Keratinocyte (primary cell): Measurements from ENCODE around the gene YTHDF1. TPM values are rescaled to one million over a fixed set of nuclear protein-coding genes. Genes with fewer than 3 reads are reported as not detected.

Source experiments
- DNase-seq: peaks from one replicate; pipeline ENCODE4 v3.0.0-alpha.2; 2011; ENCODE audit warnings: low read depth, missing footprints, low spot score
- FAIRE-seq: peaks from 2 replicates; lab custom pipeline; 2011; peaks lifted over from hg19 to GRCh38; lab: Jason Lieb, UNC
- H2AFZ ChIP-seq: 2 replicates; pipeline ENCODE4 v1.6.0; 2012; ENCODE audit warnings: low read length, control low read depth, inconsistent platforms; ENCODE audit not compliant: control insufficient read depth
- H3K27ac ChIP-seq: 2 replicates; pipeline ENCODE4 v1.5.1; 2011; ENCODE audit warnings: low read length; ENCODE audit not compliant: control insufficient read depth, insufficient read depth
- H3K27me3 ChIP-seq: 3 replicates; pipeline ENCODE4 v1.6.0; 2011; ENCODE audit warnings: low read length; ENCODE audit not compliant: control insufficient read depth, insufficient read depth; ENCODE audit errors: extremely low read depth
- H3K36me3 ChIP-seq, 2 experiments: 2 replicates in 1 of 2; 3 replicates in 1 of 2; pipeline ENCODE4 v1.5.1; 2011; ENCODE audit warnings: low read length in 2 of 2, mild to moderate bottlenecking in 1 of 2; ENCODE audit not compliant: control insufficient read depth in 2 of 2, insufficient read depth in 2 of 2; ENCODE audit errors: extremely low read depth in 1 of 2
- H3K4me1 ChIP-seq: 3 replicates; pipeline ENCODE4 v1.5.1; 2011; ENCODE audit warnings: low read length; ENCODE audit not compliant: control insufficient read depth, insufficient read depth; ENCODE audit errors: extremely low read depth
- H3K4me2 ChIP-seq: 3 replicates; pipeline ENCODE4 v1.6.0; 2011; ENCODE audit warnings: low read depth, low read length; ENCODE audit not compliant: control insufficient read depth, insufficient read depth; ENCODE audit errors: extremely low read depth
- H3K4me3 ChIP-seq, 3 experiments: fragments of 200-600 bp in 1 of 3; sonication (generic) in 1 of 3; 2 replicates in 2 of 3; 3 replicates in 1 of 3; pipeline ENCODE4 v1.5.1; 2011 to 2016; ENCODE audit warnings: low read length in 3 of 3, mild to moderate bottlenecking in 3 of 3, control low read depth in 2 of 3, inconsistent platforms in 1 of 3, low read depth in 1 of 3, mixed read lengths in 1 of 3, mixed run types in 1 of 3, moderate library complexity in 1 of 3; ENCODE audit not compliant: control insufficient read depth in 2 of 3, insufficient read depth in 2 of 3; ENCODE audit errors: extremely low read depth in 1 of 3
- H3K79me2 ChIP-seq: 2 replicates; pipeline ENCODE4 v1.6.0; 2012; ENCODE audit warnings: low read length; ENCODE audit not compliant: control insufficient read depth, insufficient read depth
- H3K9ac ChIP-seq: 3 replicates; pipeline ENCODE4 v1.6.0; 2011; ENCODE audit warnings: low read length; ENCODE audit not compliant: control insufficient read depth, insufficient read depth; ENCODE audit errors: extremely low read depth
- H3K9me1 ChIP-seq: 3 replicates; pipeline ENCODE4 v1.6.0; 2011; ENCODE audit warnings: low read length; ENCODE audit not compliant: control insufficient read depth, insufficient read depth; ENCODE audit errors: extremely low read depth
- H3K9me3 ChIP-seq: 2 replicates; pipeline ENCODE4 v1.5.1; 2012; ENCODE audit warnings: low read depth, low read length; ENCODE audit not compliant: control insufficient read depth
- H4K20me1 ChIP-seq: 3 replicates; pipeline ENCODE4 v1.6.0; 2011; ENCODE audit warnings: low read length; ENCODE audit not compliant: control insufficient read depth, insufficient read depth; ENCODE audit errors: extremely low read depth
- EZH2 ChIP-seq: IDR thresholded peaks from one replicate; pipeline ENCODE4 v1.6.1; 2012; ENCODE audit warnings: inconsistent platforms, mild to moderate bottlenecking, low read length, moderate library complexity
- dilution Hi-C: fragments of 300-500 bp; cut with MboI; formaldehyde crosslinking; loops from one replicate; pipeline ENCODE4 v1.7.0; 2020; ENCODE audit warnings: low sequenced_read_pairs; ENCODE audit not compliant: extremely low pct_ligation_motif_present
- polyA plus RNA-seq, 5 experiments: library from polyadenylated mRNA; depleted of rRNA in 3 of 5; stranded (reverse) in 3 of 5; stranded (forward) in 1 of 5; unstranded in 1 of 5; fragments of >200 nt; gene quantifications; 1 replicate in 1 of 5; 2 replicates in 3 of 5; 3 replicates in 1 of 5; pipeline versions ENCODE4 v1.2.1 to v1.2.3, GENCODE V29; 2011 to 2012; ENCODE audit warnings: missing spikeins in 2 of 5, low read depth in 1 of 5, low replicate concordance in 1 of 5
- TF ChIP-seq, protein P1 (sequence below), 3 experiments: IDR thresholded peaks in 1 of 3; conservative IDR thresholded peaks in 1 of 3; optimal IDR thresholded peaks in 1 of 3; 2 replicates in 2 of 3; 3 replicates in 1 of 3; pipeline versions ENCODE3 to v1.5.1; 2011; ENCODE audit warnings: low read length in 3 of 3, mild to moderate bottlenecking in 3 of 3, moderate library complexity in 2 of 3, control low read depth in 1 of 3, inconsistent platforms in 1 of 3; ENCODE audit not compliant: insufficient read depth in 2 of 3; ENCODE audit errors: extremely low read depth in 1 of 3

The YTHDF1 gene
- polyA plus RNA-seq, 1 donor (not counting 4 experiments of a cell fraction or from before 2014, with no cell fraction given): 26.4 TPM

DNA sequence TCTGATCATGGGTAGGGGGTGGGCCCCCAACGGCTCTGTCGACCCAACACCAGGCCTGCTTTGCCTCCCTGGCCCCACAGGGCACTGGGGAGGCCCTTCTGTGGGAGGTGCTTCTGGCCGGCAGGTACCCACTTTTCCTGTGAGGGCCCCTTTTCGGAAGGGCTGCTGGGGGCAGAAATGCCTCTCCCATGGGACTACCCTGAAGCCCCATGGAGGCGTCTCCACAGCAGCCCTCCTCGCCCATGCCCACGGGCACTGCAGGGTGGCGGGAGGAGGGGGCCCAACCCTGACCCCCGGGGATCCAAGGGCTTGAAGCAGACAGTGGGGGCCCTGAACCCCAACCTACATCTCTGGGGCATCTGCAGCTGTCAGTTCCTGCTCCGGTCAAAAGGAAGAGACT is 22.1 kb upstream of the YTHDF1 start:
- H4K20me1 ChIP-seq: no peaks in the 10 kb centered on the region
- no peaks in the 10 kb centered on the region for H3K79me2 ChIP-seq
- H3K36me3 ChIP-seq: no peaks in the 10 kb centered on the region
- H3K9ac ChIP-seq: no peak overlapping the region
- FAIRE-seq (no peak), DNase-seq (no peak)
- H3K9me3 ChIP-seq: no peaks in the 10 kb centered on the region
- dilution Hi-C loops: no loop called here
- H3K4me1 ChIP-seq: no peaks in the 10 kb centered on the region
- H3K27me3 ChIP-seq: peaks cover 13% of the 10 kb centered on the region
- H3K4me2 ChIP-seq: no peak overlapping the region
- no peaks in the 10 kb centered on the region for H3K9me1 ChIP-seq
- no peak overlapping the region for H2AFZ ChIP-seq
- no peak overlapping the region for H3K27ac ChIP-seq
- no peak overlapping the region for H3K4me3 ChIP-seq
- TF ChIP-seq, protein P1, sequence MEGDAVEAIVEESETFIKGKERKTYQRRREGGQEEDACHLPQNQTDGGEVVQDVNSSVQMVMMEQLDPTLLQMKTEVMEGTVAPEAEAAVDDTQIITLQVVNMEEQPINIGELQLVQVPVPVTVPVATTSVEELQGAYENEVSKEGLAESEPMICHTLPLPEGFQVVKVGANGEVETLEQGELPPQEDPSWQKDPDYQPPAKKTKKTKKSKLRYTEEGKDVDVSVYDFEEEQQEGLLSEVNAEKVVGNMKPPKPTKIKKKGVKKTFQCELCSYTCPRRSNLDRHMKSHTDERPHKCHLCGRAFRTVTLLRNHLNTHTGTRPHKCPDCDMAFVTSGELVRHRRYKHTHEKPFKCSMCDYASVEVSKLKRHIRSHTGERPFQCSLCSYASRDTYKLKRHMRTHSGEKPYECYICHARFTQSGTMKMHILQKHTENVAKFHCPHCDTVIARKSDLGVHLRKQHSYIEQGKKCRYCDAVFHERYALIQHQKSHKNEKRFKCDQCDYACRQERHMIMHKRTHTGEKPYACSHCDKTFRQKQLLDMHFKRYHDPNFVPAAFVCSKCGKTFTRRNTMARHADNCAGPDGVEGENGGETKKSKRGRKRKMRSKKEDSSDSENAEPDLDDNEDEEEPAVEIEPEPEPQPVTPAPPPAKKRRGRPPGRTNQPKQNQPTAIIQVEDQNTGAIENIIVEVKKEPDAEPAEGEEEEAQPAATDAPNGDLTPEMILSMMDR (optimal IDR thresholded peaks at IDR 0.05 in 1 of 3, IDR thresholded peaks at IDR 0.05 in 1 of 3, conservative IDR thresholded peaks at IDR 0.05 in 1 of 3; ENCODE audit: extremely low read depth in 1 of 3, insufficient read depth in 2 of 3, low read length in 3 of 3): no peak
- no peak for TF ChIP-seq EZH2

DNA sequence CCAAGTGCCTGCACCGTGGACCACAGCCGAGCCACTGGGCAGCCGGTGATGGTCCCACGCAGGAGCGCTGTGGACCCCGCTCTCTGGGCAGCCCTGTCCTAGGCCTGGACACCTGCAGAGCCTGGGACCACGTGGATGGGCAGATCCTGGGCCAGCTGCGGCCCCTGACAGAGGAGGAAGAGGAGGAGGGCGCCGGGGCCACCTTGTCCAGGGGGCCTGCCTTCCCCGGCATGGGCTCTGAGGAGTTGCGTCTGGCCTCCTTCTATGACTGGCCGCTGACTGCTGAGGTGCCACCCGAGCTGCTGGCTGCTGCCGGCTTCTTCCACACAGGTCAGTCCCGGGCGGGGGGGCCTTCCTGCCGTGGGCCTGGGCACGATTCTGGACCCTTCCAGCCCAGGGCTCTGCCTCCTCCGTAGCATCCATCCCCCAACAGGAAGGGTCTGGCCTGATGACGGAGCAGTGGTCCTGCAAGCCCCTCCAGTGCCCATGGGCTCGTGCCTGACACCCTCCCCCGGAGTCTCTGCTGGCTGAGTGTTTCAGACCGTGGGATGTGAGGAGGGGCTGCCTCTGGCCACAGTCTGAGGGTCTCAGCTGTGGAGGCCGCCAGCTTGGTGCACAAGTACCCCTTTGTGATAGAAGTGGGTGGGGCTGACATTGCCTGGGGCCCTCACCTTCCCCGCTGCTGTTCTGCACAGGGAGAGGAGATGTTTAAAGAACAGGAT is 20.3 kb upstream of the YTHDF1 start:
- H3K79me2 ChIP-seq: no peaks in the 10 kb centered on the region
- no peak overlapping the region for H3K27ac ChIP-seq
- H3K27me3 ChIP-seq: peaks cover 19% of the 10 kb centered on the region
- no peak overlapping the region for H3K4me2 ChIP-seq
- TF ChIP-seq, protein P1 (optimal IDR thresholded peaks at IDR 0.05 in 1 of 3, IDR thresholded peaks at IDR 0.05 in 1 of 3, conservative IDR thresholded peaks at IDR 0.05 in 1 of 3; ENCODE audit: extremely low read depth in 1 of 3, insufficient read depth in 2 of 3, low read length in 3 of 3): no peak
- no peak for TF ChIP-seq EZH2
- DNase-seq (no peak), FAIRE-seq (no peak)
- H3K9me3 ChIP-seq: no peaks in the 10 kb centered on the region
- no peak overlapping the region for H3K4me3 ChIP-seq
- dilution Hi-C loops: no loop called here
- H2AFZ ChIP-seq: no peak overlapping the region
- H3K36me3 ChIP-seq: no peaks in the 10 kb centered on the region
- H3K9ac ChIP-seq: no peak overlapping the region
- H3K9me1 ChIP-seq: no peaks in the 10 kb centered on the region
- no peaks in the 10 kb centered on the region for H4K20me1 ChIP-seq
- no peaks in the 10 kb centered on the region for H3K4me1 ChIP-seq
